ENCODE data around the gene TMPRSS13. TPM values are rescaled to one million over a fixed set of nuclear protein-coding genes. Genes with fewer than 3 reads are reported as not detected.
A peak's percentile ranks its signal among the peaks of the same experiment; 100 is the strongest.

The TMPRSS13 gene
- total and polyA plus RNA-seq, 2 donors, result 1.5 to 3.5 TPM

GRCh38 chr11:117972044-117972443, 42.8 kb upstream of the TMPRSS13 start:
- Histone ChIP-seq H3K4me3 (ENCODE audit: low read length in 2 of 2) (no peak overlapping the region), H3K9me3 (ENCODE audit: control insufficient read depth in 2 of 2, insufficient read depth in 1 of 2, low read length in 1 of 2) (peaks cover 0 to 4% of the 10 kb centered on the region in 2 donors), H3K27ac (ENCODE audit: low read depth in 1 of 2, low read length in 1 of 2) (no peak overlapping the region), H3K27me3 (ENCODE audit: control insufficient read depth in 2 of 2, insufficient read depth in 1 of 2, low read length in 1 of 2) (no peaks in the 10 kb centered on the region), H3K36me3 (ENCODE audit: control insufficient read depth in 2 of 2, insufficient read depth in 2 of 2, low read length in 1 of 2) (no peaks in the 10 kb centered on the region), H3K4me1 (ENCODE audit: control insufficient read depth in 2 of 2, insufficient read depth in 2 of 2, low read length in 2 of 2) (peaks cover 14 to 50% of the 10 kb centered on the region in 2 donors)
- DNase-seq (ENCODE audit: low read depth in 6 of 9, low spot score in 9 of 9), result no peak
- 98% methylated on average over 10 of the region's 10 CpGs for WGBS

- H3K9me3 ChIP-seq (ENCODE audit: control insufficient read depth in 2 of 2, insufficient read depth in 1 of 2, low read length in 1 of 2), result peaks cover 0 to 3% of the 10 kb centered on the region in 2 donors
- no peak overlapping the region for H3K4me3 ChIP-seq (ENCODE audit: low read length in 2 of 2)
- H3K4me1 ChIP-seq (ENCODE audit: control insufficient read depth in 2 of 2, insufficient read depth in 2 of 2, low read length in 2 of 2), result peaks cover 6 to 39% of the 10 kb centered on the region in 2 donors
- 42% methylated on average over 4 of the region's 4 CpGs for WGBS
- H3K36me3 ChIP-seq (ENCODE audit: control insufficient read depth in 2 of 2, insufficient read depth in 2 of 2, low read length in 1 of 2), result no peaks in the 10 kb centered on the region
- H3K27me3 ChIP-seq (ENCODE audit: control insufficient read depth in 2 of 2, insufficient read depth in 1 of 2, low read length in 1 of 2), result no peaks in the 10 kb centered on the region
- no peak overlapping the region for H3K27ac ChIP-seq (ENCODE audit: low read depth in 1 of 2, low read length in 1 of 2)
- DNase-seq (ENCODE audit: low read depth in 6 of 9, low spot score in 9 of 9), result peak in 1 of 9 donors; percentile 49
These were observed 41.3 kb upstream of the TMPRSS13 start for GRCh38 chr11:117970400-117971024.

GRCh38 chr11:117969160-117969991, 40.2 kb upstream of the TMPRSS13 start:
- DNase-seq (ENCODE audit: low read depth in 6 of 9, low spot score in 9 of 9), result no peak
- 68% methylated on average over 5 of the region's 5 CpGs for WGBS

GRCh38 chr11:117966908-117967307, 37.7 kb upstream of the TMPRSS13 start:
- no peak overlapping the region for H3K27ac ChIP-seq (ENCODE audit: low read depth in 1 of 2, low read length in 1 of 2)
- H3K4me1 ChIP-seq (ENCODE audit: control insufficient read depth in 2 of 2, insufficient read depth in 2 of 2, low read length in 2 of 2), result peaks cover 4 to 24% of the 10 kb centered on the region in 2 donors
- WGBS, result 98% methylated on average over 8 of the region's 8 CpGs
- H3K9me3 ChIP-seq (ENCODE audit: control insufficient read depth in 2 of 2, insufficient read depth in 1 of 2, low read length in 1 of 2), result no peaks in the 10 kb centered on the region
- H3K36me3 ChIP-seq (ENCODE audit: control insufficient read depth in 2 of 2, insufficient read depth in 2 of 2, low read length in 1 of 2), result no peaks in the 10 kb centered on the region
- H3K27me3 ChIP-seq (ENCODE audit: control insufficient read depth in 2 of 2, insufficient read depth in 1 of 2, low read length in 1 of 2), result no peaks in the 10 kb centered on the region
- no peak overlapping the region for H3K4me3 ChIP-seq (ENCODE audit: low read length in 2 of 2)
- DNase-seq (ENCODE audit: low read depth in 6 of 9, low spot score in 9 of 9), result no peak

More at GRCh38 chr11:117969160-117969991, 40.2 kb upstream of the TMPRSS13 start:
- H3K4me1 ChIP-seq (ENCODE audit: control insufficient read depth in 2 of 2, insufficient read depth in 2 of 2, low read length in 2 of 2), result peaks cover 6 to 39% of the 10 kb centered on the region in 2 donors
- no peaks in the 10 kb centered on the region for H3K36me3 ChIP-seq (ENCODE audit: control insufficient read depth in 2 of 2, insufficient read depth in 2 of 2, low read length in 1 of 2)
- no peak overlapping the region for H3K27ac ChIP-seq (ENCODE audit: low read depth in 1 of 2, low read length in 1 of 2)
- no peak overlapping the region for H3K4me3 ChIP-seq (ENCODE audit: low read length in 2 of 2)
- no peaks in the 10 kb centered on the region for H3K27me3 ChIP-seq (ENCODE audit: control insufficient read depth in 2 of 2, insufficient read depth in 1 of 2, low read length in 1 of 2)
- H3K9me3 ChIP-seq (ENCODE audit: control insufficient read depth in 2 of 2, insufficient read depth in 1 of 2, low read length in 1 of 2), result no peaks in the 10 kb centered on the region

- no peak overlapping the region for H3K27ac ChIP-seq (ENCODE audit: low read depth in 1 of 2, low read length in 1 of 2)
- WGBS, result 96% methylated on average over 3 of the region's 3 CpGs
- no peak overlapping the region for H3K4me3 ChIP-seq (ENCODE audit: low read length in 2 of 2)
- no peaks in the 10 kb centered on the region for H3K27me3 ChIP-seq (ENCODE audit: control insufficient read depth in 2 of 2, insufficient read depth in 1 of 2, low read length in 1 of 2)
- H3K36me3 ChIP-seq (ENCODE audit: control insufficient read depth in 2 of 2, insufficient read depth in 2 of 2, low read length in 1 of 2), result no peaks in the 10 kb centered on the region
- no peaks in the 10 kb centered on the region for H3K4me1 ChIP-seq (ENCODE audit: control insufficient read depth in 2 of 2, insufficient read depth in 2 of 2, low read length in 2 of 2)
- H3K9me3 ChIP-seq (ENCODE audit: control insufficient read depth in 2 of 2, insufficient read depth in 1 of 2, low read length in 1 of 2), result no peaks in the 10 kb centered on the region
- DNase-seq (ENCODE audit: low read depth in 6 of 9, low spot score in 9 of 9), result no peak
These were observed 33.6 kb upstream of the TMPRSS13 start for GRCh38 chr11:117962826-117963225.

GRCh38 chr11:117961896-117962295, 32.7 kb upstream of the TMPRSS13 start:
- no peak overlapping the region for H3K4me3 ChIP-seq (ENCODE audit: low read length in 2 of 2)
- H3K27ac ChIP-seq (ENCODE audit: low read depth in 1 of 2, low read length in 1 of 2), result no peak overlapping the region
- H3K9me3 ChIP-seq (ENCODE audit: control insufficient read depth in 2 of 2, insufficient read depth in 1 of 2, low read length in 1 of 2), result no peaks in the 10 kb centered on the region
- DNase-seq (ENCODE audit: low read depth in 6 of 9, low spot score in 9 of 9), result no peak
- 97% methylated on average over 10 of the region's 10 CpGs for WGBS
- H3K36me3 ChIP-seq (ENCODE audit: control insufficient read depth in 2 of 2, insufficient read depth in 2 of 2, low read length in 1 of 2), result no peaks in the 10 kb centered on the region
- no peaks in the 10 kb centered on the region for H3K4me1 ChIP-seq (ENCODE audit: control insufficient read depth in 2 of 2, insufficient read depth in 2 of 2, low read length in 2 of 2)
- no peaks in the 10 kb centered on the region for H3K27me3 ChIP-seq (ENCODE audit: control insufficient read depth in 2 of 2, insufficient read depth in 1 of 2, low read length in 1 of 2)

- WGBS, result 94% methylated on average over 1 of the region's 1 CpG
- no peak overlapping the region for H3K4me3 ChIP-seq (ENCODE audit: low read length in 2 of 2)
- no peaks in the 10 kb centered on the region for H3K36me3 ChIP-seq (ENCODE audit: control insufficient read depth in 2 of 2, insufficient read depth in 2 of 2, low read length in 1 of 2)
- H3K27me3 ChIP-seq (ENCODE audit: control insufficient read depth in 2 of 2, insufficient read depth in 1 of 2, low read length in 1 of 2), result no peaks in the 10 kb centered on the region
- no peak overlapping the region for H3K27ac ChIP-seq (ENCODE audit: low read depth in 1 of 2, low read length in 1 of 2)
- H3K4me1 ChIP-seq (ENCODE audit: control insufficient read depth in 2 of 2, insufficient read depth in 2 of 2, low read length in 2 of 2), result no peaks in the 10 kb centered on the region
- DNase-seq (ENCODE audit: low read depth in 6 of 9, low spot score in 9 of 9), result no peak
- no peaks in the 10 kb centered on the region for H3K9me3 ChIP-seq (ENCODE audit: control insufficient read depth in 2 of 2, insufficient read depth in 1 of 2, low read length in 1 of 2)
These were observed 31.2 kb upstream of the TMPRSS13 start for GRCh38 chr11:117960406-117960805.

- Histone ChIP-seq H3K27me3 (ENCODE audit: control insufficient read depth in 2 of 2, insufficient read depth in 1 of 2, low read length in 1 of 2) (no peaks in the 10 kb centered on the region), H3K4me3 (ENCODE audit: low read length in 2 of 2) (no peak overlapping the region), H3K9me3 (ENCODE audit: control insufficient read depth in 2 of 2, insufficient read depth in 1 of 2, low read length in 1 of 2) (no peaks in the 10 kb centered on the region), H3K36me3 (ENCODE audit: control insufficient read depth in 2 of 2, insufficient read depth in 2 of 2, low read length in 1 of 2) (no peaks in the 10 kb centered on the region), H3K4me1 (ENCODE audit: control insufficient read depth in 2 of 2, insufficient read depth in 2 of 2, low read length in 2 of 2) (peaks cover 0 to 2% of the 10 kb centered on the region in 2 donors), H3K27ac (ENCODE audit: low read depth in 1 of 2, low read length in 1 of 2) (no peak overlapping the region)
- no peak for DNase-seq (ENCODE audit: low read depth in 6 of 9, low spot score in 9 of 9)
- WGBS, result 95% methylated on average over 1 of the region's 1 CpG
These were observed 30.4 kb upstream of the TMPRSS13 start for GRCh38 chr11:117959438-117960149.

GRCh38 chr11:117958949-117959348, 29.7 kb upstream of the TMPRSS13 start:
- peaks cover 4 to 8% of the 10 kb centered on the region in 2 donors for H3K4me1 ChIP-seq (ENCODE audit: control insufficient read depth in 2 of 2, insufficient read depth in 2 of 2, low read length in 2 of 2)
- no peak overlapping the region for H3K27ac ChIP-seq (ENCODE audit: low read depth in 1 of 2, low read length in 1 of 2)
- H3K27me3 ChIP-seq (ENCODE audit: control insufficient read depth in 2 of 2, insufficient read depth in 1 of 2, low read length in 1 of 2), result no peaks in the 10 kb centered on the region
- DNase-seq (ENCODE audit: low read depth in 6 of 9, low spot score in 9 of 9), result no peak
- no peak overlapping the region for H3K4me3 ChIP-seq (ENCODE audit: low read length in 2 of 2)
- WGBS, result 99% methylated on average over 1 of the region's 1 CpG
- no peaks in the 10 kb centered on the region for H3K9me3 ChIP-seq (ENCODE audit: control insufficient read depth in 2 of 2, insufficient read depth in 1 of 2, low read length in 1 of 2)
- H3K36me3 ChIP-seq (ENCODE audit: control insufficient read depth in 2 of 2, insufficient read depth in 2 of 2, low read length in 1 of 2), result no peaks in the 10 kb centered on the region

Measured in thymus (tissue), 11 donors.